ENCODE data around the gene PCDHB11.
"Not testable (repeated sequence)": the region's sequence is repeated elsewhere in the genome, so short reads cannot be mapped to it uniquely, and the experiment has no call there.

Gene PCDHB11

GRCh38 chr5:141155540-141156374 lies 43.7 kb upstream of the PCDHB11 start:
- no peaks in the 10 kb centered on the region for H3K36me3 ChIP-seq (ENCODE audit: control insufficient read depth, insufficient read depth, low read length)
- peaks cover 5% of the 10 kb centered on the region for H3K27me3 ChIP-seq (ENCODE audit: control insufficient read depth, insufficient read depth, low read length)
- H3K27ac ChIP-seq: no peak overlapping the region
- no peak overlapping the region for H3K4me2 ChIP-seq (ENCODE audit: low read length)
- TF ChIP-seq CTCF (IDR thresholded peaks at IDR 0.05): no peak
- no peak overlapping the region for H3K4me3 ChIP-seq (ENCODE audit: low read depth, low read length)
- H3K4me1 ChIP-seq: no peaks in the 10 kb centered on the region
- no peaks in the 10 kb centered on the region for H3K9me3 ChIP-seq (ENCODE audit: control insufficient read depth, low read length)
- H3K9ac ChIP-seq: no peak overlapping the region
- no peaks in the 10 kb centered on the region for H3K79me2 ChIP-seq
- H2AFZ ChIP-seq: no peak overlapping the region

GRCh38 chr5:141157356-141157755 lies 42.1 kb upstream of the PCDHB11 start:
- H3K4me2 ChIP-seq (ENCODE audit: low read length); H3K4me1 ChIP-seq; H3K27ac ChIP-seq; H2AFZ ChIP-seq; H3K9me3 ChIP-seq (ENCODE audit: control insufficient read depth, low read length); H3K27me3 ChIP-seq (ENCODE audit: control insufficient read depth, insufficient read depth, low read length); H3K9ac ChIP-seq; H3K79me2 ChIP-seq; H3K36me3 ChIP-seq (ENCODE audit: control insufficient read depth, insufficient read depth, low read length); H3K4me3 ChIP-seq (ENCODE audit: low read depth, low read length): not testable (repeated sequence)

GRCh38 chr5:141157901-141158300 lies 41.5 kb upstream of the PCDHB11 start:
- H3K4me2 ChIP-seq (ENCODE audit: low read length); H3K27me3 ChIP-seq (ENCODE audit: control insufficient read depth, insufficient read depth, low read length); H3K9me3 ChIP-seq (ENCODE audit: control insufficient read depth, low read length); H3K36me3 ChIP-seq (ENCODE audit: control insufficient read depth, insufficient read depth, low read length); H3K4me3 ChIP-seq (ENCODE audit: low read depth, low read length); H3K9ac ChIP-seq; H3K4me1 ChIP-seq; H3K27ac ChIP-seq; H2AFZ ChIP-seq; H3K79me2 ChIP-seq: not testable (repeated sequence)

GRCh38 chr5:141172381-141173204 lies 26.8 kb upstream of the PCDHB11 start, which contains the start of gene PCDHB7:
PCDHB7 (plus strand) TSS chr5:141172644; CDS start chr5:141172836, 192 bp downstream.
- no peak within 1 kb of the TSS for H3K27ac ChIP-seq
- no peak for TF ChIP-seq CTCF (IDR thresholded peaks at IDR 0.05)
- no peaks in the 10 kb centered on the region for H3K36me3 ChIP-seq (ENCODE audit: control insufficient read depth, insufficient read depth, low read length)
- H2AFZ ChIP-seq: no peak within 1 kb of the TSS
- no peaks in the 10 kb centered on the region for H3K9me3 ChIP-seq (ENCODE audit: control insufficient read depth, low read length)
- H3K4me1 ChIP-seq: no peaks in the 10 kb centered on the region
- no peak within 1 kb of the TSS for H3K4me2 ChIP-seq (ENCODE audit: low read length)
- peaks cover 3% of the 10 kb centered on the region for H3K27me3 ChIP-seq (ENCODE audit: control insufficient read depth, insufficient read depth, low read length)
- no peak within 1 kb of the TSS for H3K4me3 ChIP-seq (ENCODE audit: low read depth, low read length)
- no peak within 1 kb of the TSS for H3K9ac ChIP-seq
- H3K79me2 ChIP-seq: no peaks in the 10 kb centered on the region

- H3K27me3 ChIP-seq (ENCODE audit: control insufficient read depth, insufficient read depth, low read length); H3K4me1 ChIP-seq; H2AFZ ChIP-seq; H3K4me3 ChIP-seq (ENCODE audit: low read depth, low read length); H3K36me3 ChIP-seq (ENCODE audit: control insufficient read depth, insufficient read depth, low read length); H3K9me3 ChIP-seq (ENCODE audit: control insufficient read depth, low read length); H3K9ac ChIP-seq; H3K4me2 ChIP-seq (ENCODE audit: low read length); H3K27ac ChIP-seq; H3K79me2 ChIP-seq: not testable (repeated sequence)
Observed at GRCh38 chr5:141174291-141175104, 24.9 kb upstream of the PCDHB11 start.

Data from parathyroid adenoma (tissue), 2 donors.